T-cell (primary cell): ENCODE measurements around the gene CDC42BPB. TPM values are rescaled to one million over a fixed set of nuclear protein-coding genes. Genes with fewer than 3 reads are reported as not detected.
A peak's percentile ranks its signal among the peaks of the same experiment; 100 is the strongest.

Source experiments
- ATAC-seq, 4 experiments: fragments of 200-7000 bp in 3 of 4; fragments of 150-1000 bp in 1 of 4; cut with Tn5 transposase; replicated peaks in 1 of 4; 1 replicate in 3 of 4; 2 replicates in 1 of 4; pipeline ENCODE4 v1.10.0; 2021; ENCODE audit warnings: moderate library complexity in 3 of 4, mild to moderate bottlenecking in 2 of 4, moderate number of reproducible peaks in 1 of 4
- CTCF ChIA-PET, 2 donors: fragments of 300-600 bp; sonication (Branson Sonifier 250); formaldehyde crosslinking; loops; one replicate each; lab custom pipeline; 2022; ENCODE audit warnings: antibody characterized with exemption in 2 of 2; lab: Charles Lee
- POLR2A ChIA-PET, 2 donors: fragments of 300-600 bp; sonication (Branson Sonifier 250); formaldehyde crosslinking; loops; one replicate each; lab custom pipeline; 2022; ENCODE audit warnings: antibody characterized with exemption in 2 of 2; lab: Charles Lee
- DNase-seq, 35 experiments: peaks; one replicate each; pipeline versions ENCODE4 v3.0.0 to v3.0.0-alpha.2; 2013 to 2023
- H3K27ac ChIP-seq: one replicate; pipeline ENCODE4 v1.5.1; 2013; ENCODE audit warnings: low read length
- H3K27me3 ChIP-seq, 2 experiments: replicated peaks in 1 of 2; 1 replicate in 1 of 2; 2 replicates in 1 of 2; pipeline versions ENCODE4 v1.6.1 to v1.7.0; 2013; ENCODE audit warnings: low read length in 1 of 2, mixed read lengths in 1 of 2; ENCODE audit not compliant: control insufficient read depth in 2 of 2, insufficient read depth in 2 of 2; ENCODE audit errors: extremely low read depth in 1 of 2
- H3K36me3 ChIP-seq, 2 donors: 1 replicate in 1 of 2; 2 replicates in 1 of 2; pipeline versions ENCODE4 v1.6.1 to v1.7.0; 2013; ENCODE audit warnings: low read length in 1 of 2; ENCODE audit not compliant: control insufficient read depth in 2 of 2, insufficient read depth in 1 of 2; ENCODE audit errors: extremely low read depth in 1 of 2
- H3K4me1 ChIP-seq, 2 experiments: 1 replicate in 1 of 2; 2 replicates in 1 of 2; pipeline versions ENCODE4 v1.6.1 to v1.7.0; 2013; ENCODE audit warnings: low read length in 2 of 2, mixed read lengths in 1 of 2; ENCODE audit not compliant: insufficient read depth in 2 of 2, control insufficient read depth in 1 of 2; ENCODE audit errors: extremely low read depth in 1 of 2
- H3K4me3 ChIP-seq, 2 donors: 1 replicate in 1 of 2; 2 replicates in 1 of 2; pipeline versions ENCODE4 v1.5.1 to v1.7.0; 2013; ENCODE audit warnings: mild to moderate bottlenecking in 2 of 2, low read length in 1 of 2, moderate library complexity in 1 of 2; ENCODE audit not compliant: control insufficient read depth in 1 of 2; ENCODE audit errors: extremely low read depth in 1 of 2
- H3K9me3 ChIP-seq: 2 replicates; pipeline ENCODE4 v1.7.0; 2013
- H3K27ac Mint-ChIP-seq, 2 donors: one replicate each; pipeline ENCODE4 v1.8.0; 2020 to 2021; ENCODE audit warnings: mild to moderate bottlenecking in 2 of 2, mixed read lengths in 2 of 2
- H3K27me3 Mint-ChIP-seq, 2 donors: one replicate each; pipeline ENCODE4 v1.8.0; 2021 to 2022; ENCODE audit warnings: mixed read lengths in 2 of 2
- H3K36me3 Mint-ChIP-seq: one replicate; pipeline ENCODE4 v1.8.0; 2021; ENCODE audit warnings: mixed read lengths
- H3K4me1 Mint-ChIP-seq, 3 donors: one replicate each; pipeline ENCODE4 v1.8.0; 2020 to 2022; ENCODE audit warnings: mixed read lengths in 3 of 3, mild to moderate bottlenecking in 1 of 3
- H3K4me3 Mint-ChIP-seq, 3 donors: one replicate each; pipeline ENCODE4 v1.8.0; 2020 to 2022; ENCODE audit warnings: mild to moderate bottlenecking in 3 of 3, mixed read lengths in 3 of 3, moderate library complexity in 3 of 3
- H3K9me3 Mint-ChIP-seq, 3 donors: one replicate each; pipeline ENCODE4 v1.8.0; 2020 to 2022; ENCODE audit warnings: mixed read lengths in 3 of 3
- WGBS: methylation state at CpG from one replicate; pipeline ENCODE4 v1.1.5; 2013; ENCODE audit warnings: missing lambda C conversion rate; ENCODE audit not compliant: insufficient coverage; 5-methylcytosine and 5-hydroxymethylcytosine counted together
- total RNA-seq, 35 experiments: library from RNA in 6 of 35; stranded (reverse) in 6 of 35; fragments of 120-200 nt in 1 of 35; gene quantifications; one replicate each; pipeline versions ENCODE4 v1.2.1 to v1.2.4 and lab custom pipeline; 2013 to 2026

The CDC42BPB gene
- total RNA-seq, 5 donors from 2014 or later (not counting 1 experiment from before 2014, with no cell fraction given) = 5.3 to 17.5 (median 11.2) TPM

DNA sequence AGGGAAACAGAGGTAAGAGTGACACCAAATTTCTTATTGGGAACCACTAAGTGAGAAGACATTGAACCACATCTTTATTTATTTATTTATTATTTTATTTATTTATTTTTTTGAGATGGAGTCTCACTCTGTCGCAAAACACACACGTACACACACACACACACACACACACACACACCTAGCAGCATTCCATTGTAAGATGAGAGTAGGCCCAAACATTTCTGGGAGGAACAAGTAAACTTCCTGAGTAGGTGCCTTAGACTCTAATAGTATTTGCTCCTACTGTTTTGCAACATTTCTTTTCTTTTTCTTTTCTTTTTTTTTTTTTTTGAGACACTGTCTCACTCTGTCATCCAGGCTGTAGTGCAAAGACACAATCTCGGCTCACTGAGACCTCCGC lies 7.1 kb upstream of the CDC42BPB start:
- H3K9me3 ChIP-seq = no peaks in the 10 kb centered on the region
- ChIA-PET CTCF (no interaction called here), POLR2A (no interaction called here)
- no peaks in the 10 kb centered on the region for H3K36me3 Mint-ChIP-seq
- WGBS = no CpG with 5 or more reads among the region's 4 CpGs
- H3K4me1 Mint-ChIP-seq = no peaks in the 10 kb centered on the region
- H3K36me3 ChIP-seq = no peaks in the 10 kb centered on the region
- H3K27ac ChIP-seq = no peak overlapping the region
- no peak overlapping the region for H3K4me3 ChIP-seq
- H3K27me3 ChIP-seq = peaks cover 11 to 37% of the 10 kb centered on the region in 2 experiments
- peaks cover 9 to 18% of the 10 kb centered on the region in 2 donors for H3K27me3 Mint-ChIP-seq
- H3K4me3 Mint-ChIP-seq = no peak overlapping the region
- H3K4me1 ChIP-seq = no peaks in the 10 kb centered on the region
- H3K27ac Mint-ChIP-seq = no peak overlapping the region
- ATAC-seq = no peak
- DNase-seq = no peak
- no peaks in the 10 kb centered on the region for H3K9me3 Mint-ChIP-seq

DNA sequence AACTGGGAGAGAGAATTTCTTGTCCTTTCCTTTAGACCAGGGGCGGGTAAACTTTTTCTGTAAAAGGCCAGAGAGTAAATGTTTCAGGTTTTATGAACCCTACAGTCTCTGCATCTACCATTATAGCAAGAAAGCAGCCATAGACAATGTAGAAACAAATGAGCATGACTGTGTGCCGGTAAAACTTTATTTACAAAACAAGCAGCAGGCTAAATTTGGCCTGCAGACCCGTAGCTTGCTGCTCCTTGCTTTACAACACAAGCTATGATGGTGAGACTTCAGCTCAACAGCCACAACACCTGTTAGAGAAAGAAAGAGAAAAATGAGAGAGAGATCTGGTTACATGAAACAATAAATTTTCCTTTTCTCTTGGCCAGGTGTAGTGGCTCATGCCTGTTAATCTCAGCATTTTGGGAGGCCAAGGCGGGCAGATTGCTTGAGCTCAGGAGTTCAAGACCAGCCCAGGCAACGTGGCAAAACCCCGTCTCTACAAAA lies 4.2 kb upstream of the CDC42BPB start:
- peaks cover 0 to 5% (median 0%) of the 10 kb centered on the region in 3 donors for H3K4me1 Mint-ChIP-seq
- no peak for ATAC-seq
- ChIA-PET POLR2A (no interaction called here), CTCF (no interaction called here)
- no peaks in the 10 kb centered on the region for H3K36me3 ChIP-seq
- DNase-seq = no peak
- no peak overlapping the region for H3K27ac ChIP-seq
- no peaks in the 10 kb centered on the region for H3K9me3 Mint-ChIP-seq
- H3K9me3 ChIP-seq = no peaks in the 10 kb centered on the region
- H3K27me3 ChIP-seq = peaks cover 15 to 38% of the 10 kb centered on the region in 2 experiments
- H3K27ac Mint-ChIP-seq = no peak overlapping the region
- no peak overlapping the region for H3K4me3 Mint-ChIP-seq
- WGBS = 66% methylated on average over 4 of the region's 6 CpGs
- H3K36me3 Mint-ChIP-seq = no peaks in the 10 kb centered on the region
- peaks cover 13 to 15% of the 10 kb centered on the region in 2 donors for H3K27me3 Mint-ChIP-seq
- no peak overlapping the region for H3K4me3 ChIP-seq
- H3K4me1 ChIP-seq = peaks cover 2 to 13% of the 10 kb centered on the region in 2 experiments

- CTCF ChIA-PET = interaction anchor here in 1 of 2 donors (0.6 kb wide), 1 partner anchor 37 kb away, joined by 3 read pairs; no protein-coding TSS in a partner anchor
- H3K4me1 ChIP-seq = peaks cover 2 to 16% of the 10 kb centered on the region in 2 experiments
- H3K36me3 ChIP-seq = no peaks in the 10 kb centered on the region
- ATAC-seq (no peak), DNase-seq (no peak)
- Mint-ChIP-seq H3K9me3 (no peaks in the 10 kb centered on the region), H3K36me3 (no peaks in the 10 kb centered on the region), H3K27me3 (peaks cover 18 to 21% of the 10 kb centered on the region in 2 donors), H3K27ac (no peak overlapping the region), H3K4me3 (no peak overlapping the region), H3K4me1 (peaks cover 8 to 19% (median 9%) of the 10 kb centered on the region in 3 donors)
- no peak overlapping the region for H3K27ac ChIP-seq
- no peaks in the 10 kb centered on the region for H3K9me3 ChIP-seq
- 75% methylated on average over 1 of the region's 5 CpGs for WGBS
- H3K4me3 ChIP-seq = no peak overlapping the region
- POLR2A ChIA-PET = no interaction called here
- peaks cover 15 to 45% of the 10 kb centered on the region in 2 experiments for H3K27me3 ChIP-seq
These were observed 2.2 kb upstream of the CDC42BPB start for GRCh38 chr14:103059556-103059955.

GRCh38 chr14:103058164-103059055 lies 1.1 kb upstream of the CDC42BPB start:
- H3K36me3 ChIP-seq = no peaks in the 10 kb centered on the region
- H3K4me3 ChIP-seq = peak overlapping the region; percentile 23 to 39
- no peak for DNase-seq
- no peak for ATAC-seq
- Mint-ChIP-seq H3K4me3 (peak overlapping the region; percentile 48 to 64 (median 50)), H3K36me3 (no peaks in the 10 kb centered on the region), H3K27ac (no peak overlapping the region), H3K9me3 (no peaks in the 10 kb centered on the region), H3K4me1 (peaks cover 8 to 19% (median 9%) of the 10 kb centered on the region in 3 donors), H3K27me3 (peaks cover 14 to 18% of the 10 kb centered on the region in 2 donors)
- no peak overlapping the region for H3K27ac ChIP-seq
- H3K9me3 ChIP-seq = no peaks in the 10 kb centered on the region
- CTCF ChIA-PET = no interaction called here
- POLR2A ChIA-PET = no interaction called here
- H3K4me1 ChIP-seq = peaks cover 2 to 16% of the 10 kb centered on the region in 2 experiments
- 64% methylated on average over 30 of the region's 39 CpGs for WGBS
- peaks cover 15 to 42% of the 10 kb centered on the region in 2 experiments for H3K27me3 ChIP-seq

GRCh38 chr14:103057028-103057371 lies 349 bp downstream of the CDC42BPB start:
- ChIA-PET POLR2A (no interaction called here), CTCF (no interaction called here)
- Histone ChIP-seq H3K27ac (no peak overlapping the region), H3K36me3 (no peaks in the 10 kb centered on the region), H3K4me1 (peaks cover 2 to 16% of the 10 kb centered on the region in 2 experiments), H3K27me3 (peaks cover 14 to 44% of the 10 kb centered on the region in 2 experiments), H3K4me3 (peak overlapping the region; percentile 15 to 27), H3K9me3 (no peaks in the 10 kb centered on the region)
- Mint-ChIP-seq H3K4me3 (peak overlapping the region in 2 of 3 donors; percentile 68 to 72), H3K9me3 (no peaks in the 10 kb centered on the region), H3K36me3 (no peaks in the 10 kb centered on the region), H3K27ac (no peak overlapping the region), H3K4me1 (peaks cover 8 to 19% (median 9%) of the 10 kb centered on the region in 3 donors), H3K27me3 (peaks cover 14 to 18% of the 10 kb centered on the region in 2 donors)
- ATAC-seq (peak; percentile 3 to 25 (median 14)), DNase-seq (no peak)
- WGBS = 3% methylated on average over 53 of the region's 53 CpGs

DNA sequence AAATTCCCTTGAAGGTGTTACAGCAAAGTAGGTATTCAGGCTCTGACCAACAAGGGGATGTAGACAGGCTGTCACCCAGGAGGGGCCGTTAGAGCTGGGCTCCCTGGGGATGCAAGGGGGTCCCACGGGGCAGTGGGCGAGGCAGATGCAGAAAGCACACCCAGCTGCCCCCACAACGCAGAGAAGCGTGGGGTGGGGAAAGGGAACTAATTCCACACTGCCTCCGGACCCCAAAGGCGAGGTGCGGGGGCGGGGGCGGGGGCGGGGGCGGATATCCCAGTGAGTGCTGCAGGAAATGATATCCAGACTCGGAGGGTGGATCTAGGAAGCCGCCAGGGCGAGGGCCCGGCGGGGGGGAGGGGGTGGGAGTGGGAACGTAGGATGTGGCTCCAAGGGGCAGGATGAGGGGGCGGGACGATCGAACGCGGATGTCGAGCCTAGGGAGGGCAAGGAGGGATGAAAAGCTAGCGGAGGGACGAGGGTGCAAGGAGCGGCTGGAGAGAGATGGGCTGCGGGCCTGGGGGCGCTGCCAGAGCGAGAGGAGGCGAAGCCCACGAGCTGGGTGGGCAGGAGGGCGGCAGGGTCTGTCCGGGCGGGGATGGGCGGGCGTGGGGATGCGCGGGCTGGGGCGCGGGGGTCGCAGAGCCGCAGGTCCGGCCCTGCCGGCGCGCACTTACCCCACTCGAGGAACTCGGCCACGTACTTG lies 874 bp downstream of the CDC42BPB start:
- H3K27ac ChIP-seq = no peak overlapping the region
- H3K36me3 ChIP-seq = no peaks in the 10 kb centered on the region
- H3K27me3 ChIP-seq = peaks cover 12 to 47% of the 10 kb centered on the region in 2 experiments
- H3K9me3 ChIP-seq = no peaks in the 10 kb centered on the region
- peak in 1 of 4 experiments; percentile 2 for ATAC-seq
- H3K4me3 Mint-ChIP-seq = peak overlapping the region; percentile 68 to 76 (median 72)
- peaks cover 2 to 16% of the 10 kb centered on the region in 2 experiments for H3K4me1 ChIP-seq
- H3K4me3 ChIP-seq = peak overlapping the region; percentile 15 to 27
- 6% methylated on average over 33 of the region's 50 CpGs for WGBS
- no peaks in the 10 kb centered on the region for H3K9me3 Mint-ChIP-seq
- H3K4me1 Mint-ChIP-seq = peaks cover 8 to 19% (median 9%) of the 10 kb centered on the region in 3 donors
- no peak for DNase-seq
- H3K27me3 Mint-ChIP-seq = peaks cover 14 to 18% of the 10 kb centered on the region in 2 donors
- ChIA-PET CTCF (no interaction called here), POLR2A (interaction anchor here in 1 of 2 donors (0.6 kb wide), 1 partner anchor 218 kb away, joined by 3 read pairs; no protein-coding TSS in a partner anchor)
- no peaks in the 10 kb centered on the region for H3K36me3 Mint-ChIP-seq
- H3K27ac Mint-ChIP-seq = no peak overlapping the region
